Measurements from ENCODE around the gene RPS14.
"Not testable (repeated sequence)": the region's sequence is repeated elsewhere in the genome, so short reads cannot be mapped to it uniquely, and the experiment has no call there.

RPS14 gene

GRCh38 chr5:150443242-150444075 lies 6.1 kb downstream of the RPS14 start:
- DNase-seq = no peak

GRCh38 chr5:150442699-150443080 lies 6.8 kb downstream of the RPS14 start:
- no peak for DNase-seq

- no peak for DNase-seq
Observed at GRCh38 chr5:150441813-150442698, 7.5 kb downstream of the RPS14 start.

- DNase-seq = no peak
Observed at GRCh38 chr5:150440948-150441812, 8.4 kb downstream of the RPS14 start.

GRCh38 chr5:150438873-150439546 lies 10.5 kb downstream of the RPS14 start:
- DNase-seq = no peak

- DNase-seq = peak; percentile 64
Observed at GRCh38 chr5:150436141-150436680, 13.3 kb downstream of the RPS14 start.

- no peak for DNase-seq
Observed at GRCh38 chr5:150434464-150434863, 15.1 kb downstream of the RPS14 start.

- DNase-seq = no peak
Observed at GRCh38 chr5:150431574-150431973, 18.0 kb downstream of the RPS14 start.

- DNase-seq = no peak
Observed at GRCh38 chr5:150431048-150431447, 18.5 kb downstream of the RPS14 start.

- DNase-seq = no peak
Observed at GRCh38 chr5:150429410-150429873, 20.1 kb downstream of the RPS14 start.

GRCh38 chr5:150428978-150429377 lies 20.6 kb downstream of the RPS14 start:
- no peak for DNase-seq

GRCh38 chr5:150428106-150428876 lies 21.2 kb downstream of the RPS14 start:
- no peak for DNase-seq

GRCh38 chr5:150426165-150426564 lies 23.4 kb downstream of the RPS14 start:
- DNase-seq = not testable (repeated sequence)

- DNase-seq = no peak
Observed at GRCh38 chr5:150422758-150423157, 26.8 kb downstream of the RPS14 start.

- DNase-seq = no peak
Observed at GRCh38 chr5:150422075-150422474, 27.5 kb downstream of the RPS14 start.

- DNase-seq = no peak
Observed at GRCh38 chr5:150419630-150420270, 29.8 kb downstream of the RPS14 start.

GRCh38 chr5:150413902-150414790 lies 35.4 kb downstream of the RPS14 start:
- DNase-seq = not testable (repeated sequence)

- no peak for DNase-seq
Observed at GRCh38 chr5:150413176-150413901, 36.2 kb downstream of the RPS14 start.

Data from GOT3 (cell line).